Testis (tissue), 2 donors: Measurements from ENCODE around the gene ANXA2.

Experiments used
- CTCF ChIP-seq, 3 experiments: fragments of 450-650 bp in 2 of 3; fragments of 200-600 bp in 1 of 3; sonication (generic) in 1 of 3; IDR thresholded peaks; one replicate each; pipeline ENCODE4 v1.5.1; 2016 to 2019; ENCODE audit warnings: antibody characterized with exemption in 3 of 3, mild to moderate bottlenecking in 2 of 3, moderate library complexity in 1 of 3
- POLR2A ChIP-seq: fragments of 450-650 bp; IDR thresholded peaks from one replicate; pipeline ENCODE4 v1.6.1; 2017; ENCODE audit warnings: antibody characterized with exemption, mild to moderate bottlenecking, moderate library complexity

- TF ChIP-seq CTCF (IDR thresholded peaks at IDR 0.05) (no peak), POLR2A (no peak)
Measured at GRCh38 chr15:60424006-60424405, 26.2 kb upstream of the ANXA2 start.
